SKM-1 (cell line): ENCODE results near the gene GALR3.

Experiments used
- DNase-seq: peaks from one replicate; lab custom pipeline; 2025; ENCODE audit not compliant: unreplicated experiment; lab: John Stamatoyannopoulos, UW

Gene GALR3

DNA sequence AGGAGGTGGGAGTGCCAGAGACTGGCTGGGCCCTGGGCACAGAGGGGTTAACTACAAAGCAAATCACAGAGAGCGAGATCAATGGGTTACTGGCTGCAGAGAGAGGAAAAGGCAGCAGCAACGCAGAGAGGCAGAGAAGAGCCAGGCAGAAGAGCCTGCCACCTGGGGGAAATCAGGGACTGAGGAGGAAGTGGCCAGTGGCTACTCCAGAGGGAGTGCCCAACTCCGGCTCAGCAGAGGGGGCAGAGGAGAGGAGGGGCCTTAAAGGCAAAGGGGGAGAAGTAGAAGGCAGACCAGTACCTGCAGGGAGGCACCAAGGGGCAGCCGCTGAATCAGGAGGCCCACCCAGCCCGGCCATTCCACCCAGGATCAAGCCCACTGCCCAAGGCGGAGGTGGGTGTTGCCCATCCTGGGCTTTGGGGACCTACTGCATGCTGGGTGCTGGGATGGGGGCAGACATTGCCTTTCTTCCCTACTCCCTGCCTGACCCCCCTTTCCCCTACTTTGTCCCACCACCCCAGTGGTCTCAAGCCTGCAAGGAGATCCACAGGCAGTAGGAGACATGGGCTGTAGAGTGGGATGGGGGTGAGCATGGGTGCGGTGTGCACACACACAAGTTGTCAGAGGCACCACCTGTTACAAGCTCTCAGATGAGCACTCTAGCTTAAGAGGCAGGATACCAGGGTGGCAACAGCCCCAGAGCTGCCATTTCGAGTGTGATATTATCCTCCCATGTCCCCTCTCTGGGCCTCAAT lies 926 bp upstream of the GALR3 start:
- DNase-seq: no peak

DNA sequence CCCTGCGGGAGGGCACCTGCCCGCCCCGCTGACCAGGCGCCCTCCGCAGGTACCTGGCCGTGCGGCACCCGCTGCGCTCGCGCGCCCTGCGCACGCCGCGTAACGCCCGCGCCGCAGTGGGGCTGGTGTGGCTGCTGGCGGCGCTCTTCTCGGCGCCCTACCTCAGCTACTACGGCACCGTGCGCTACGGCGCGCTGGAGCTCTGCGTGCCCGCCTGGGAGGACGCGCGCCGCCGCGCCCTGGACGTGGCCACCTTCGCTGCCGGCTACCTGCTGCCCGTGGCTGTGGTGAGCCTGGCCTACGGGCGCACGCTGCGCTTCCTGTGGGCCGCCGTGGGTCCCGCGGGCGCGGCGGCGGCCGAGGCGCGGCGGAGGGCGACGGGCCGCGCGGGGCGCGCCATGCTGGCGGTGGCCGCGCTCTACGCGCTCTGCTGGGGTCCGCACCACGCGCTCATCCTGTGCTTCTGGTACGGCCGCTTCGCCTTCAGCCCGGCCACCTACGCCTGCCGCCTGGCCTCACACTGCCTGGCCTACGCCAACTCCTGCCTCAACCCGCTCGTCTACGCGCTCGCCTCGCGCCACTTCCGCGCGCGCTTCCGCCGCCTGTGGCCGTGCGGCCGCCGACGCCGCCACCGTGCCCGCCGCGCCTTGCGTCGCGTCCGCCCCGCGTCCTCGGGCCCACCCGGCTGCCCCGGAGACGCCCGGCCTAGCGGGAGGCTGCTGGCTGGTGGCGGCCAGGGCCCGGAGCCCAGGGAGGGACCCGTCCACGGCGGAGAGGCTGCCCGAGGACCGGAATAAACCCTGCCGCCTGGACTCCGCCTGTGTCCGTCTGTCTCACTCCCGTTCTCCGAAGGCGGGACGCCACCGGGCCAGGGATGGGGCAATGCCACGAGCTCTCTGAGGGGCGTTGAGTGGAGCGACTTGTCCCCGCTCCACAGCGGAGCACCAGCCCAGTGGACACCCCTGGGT lies 1.8 kb downstream of the GALR3 start:
- no peak for DNase-seq

DNA sequence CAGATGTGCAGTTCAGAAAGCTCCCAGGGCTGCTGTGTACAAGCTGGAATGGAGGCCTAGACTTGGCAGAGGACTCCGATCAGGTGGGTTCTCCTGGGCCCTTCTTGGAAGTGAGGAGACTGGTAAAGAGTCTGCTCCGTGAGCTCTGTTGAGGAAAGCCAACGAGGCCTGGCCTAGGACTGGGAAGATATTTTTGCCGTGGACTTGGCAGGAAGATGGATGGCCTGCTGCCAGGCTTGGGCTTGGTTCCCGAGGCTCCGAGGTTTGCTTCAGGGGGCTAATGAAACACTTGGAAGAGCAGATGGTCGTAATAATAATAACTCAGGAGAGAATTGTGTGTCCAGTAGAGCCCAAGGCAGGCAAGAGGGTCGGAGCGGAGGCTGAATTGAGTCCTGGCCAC lies 3.9 kb downstream of the GALR3 start:
- DNase-seq: no peak

DNA sequence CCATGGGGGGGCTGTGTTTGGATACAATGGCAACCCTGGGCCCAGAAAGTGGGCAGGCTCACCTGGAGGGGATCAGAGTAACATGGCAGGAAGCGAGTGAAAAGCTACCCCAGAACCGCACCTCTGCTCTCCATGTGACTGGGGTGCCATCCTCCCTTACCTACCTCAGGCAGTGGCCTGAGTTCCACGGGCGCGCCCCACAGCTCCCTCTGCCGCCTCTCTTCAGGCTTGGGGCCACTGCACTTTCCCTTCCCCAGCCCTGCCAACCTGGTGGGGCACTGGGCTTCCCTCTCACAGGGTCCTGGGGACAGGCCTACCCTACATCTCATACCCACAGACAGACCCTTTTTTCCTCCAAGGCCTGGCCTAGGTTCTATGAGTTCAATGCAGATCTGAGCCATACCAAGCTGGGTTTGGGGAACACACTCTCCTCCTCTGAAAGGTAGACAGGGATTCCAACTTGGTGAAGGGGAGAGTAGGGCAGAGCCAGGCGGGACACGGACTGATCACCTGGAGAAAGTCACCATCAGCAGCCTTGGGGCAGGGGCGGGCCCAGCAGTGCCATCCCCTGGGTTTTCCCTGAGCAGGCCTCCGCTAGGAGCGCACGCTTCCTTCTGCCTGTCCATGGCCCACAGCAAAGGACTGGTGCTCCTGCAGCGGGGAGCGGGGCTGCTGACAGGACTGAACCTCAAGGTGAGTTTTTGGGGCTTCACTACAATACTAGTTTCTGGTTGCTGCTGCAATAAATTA lies 7.1 kb downstream of the GALR3 start:
- DNase-seq: no peak

DNA sequence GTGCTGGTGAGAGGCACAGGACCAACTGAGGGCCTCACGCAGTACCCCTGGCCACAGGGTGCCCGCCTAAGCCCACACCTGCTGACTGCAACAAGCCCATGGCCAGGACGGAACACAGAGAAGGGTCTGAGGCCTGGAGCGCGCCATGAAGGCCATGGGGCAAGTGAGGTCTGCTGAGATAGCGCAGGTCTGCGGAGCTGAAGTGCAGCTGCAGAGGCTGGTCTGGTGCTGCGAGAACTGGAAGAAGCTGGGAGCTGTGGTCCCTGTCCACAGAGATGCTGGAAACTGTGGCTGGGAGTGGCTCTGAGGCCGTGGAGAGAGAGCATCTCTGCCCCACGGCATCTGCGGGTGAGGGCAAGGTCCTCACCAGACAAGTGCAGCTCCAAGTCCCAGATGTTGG lies 8.3 kb downstream of the GALR3 start:
- no peak for DNase-seq

DNA sequence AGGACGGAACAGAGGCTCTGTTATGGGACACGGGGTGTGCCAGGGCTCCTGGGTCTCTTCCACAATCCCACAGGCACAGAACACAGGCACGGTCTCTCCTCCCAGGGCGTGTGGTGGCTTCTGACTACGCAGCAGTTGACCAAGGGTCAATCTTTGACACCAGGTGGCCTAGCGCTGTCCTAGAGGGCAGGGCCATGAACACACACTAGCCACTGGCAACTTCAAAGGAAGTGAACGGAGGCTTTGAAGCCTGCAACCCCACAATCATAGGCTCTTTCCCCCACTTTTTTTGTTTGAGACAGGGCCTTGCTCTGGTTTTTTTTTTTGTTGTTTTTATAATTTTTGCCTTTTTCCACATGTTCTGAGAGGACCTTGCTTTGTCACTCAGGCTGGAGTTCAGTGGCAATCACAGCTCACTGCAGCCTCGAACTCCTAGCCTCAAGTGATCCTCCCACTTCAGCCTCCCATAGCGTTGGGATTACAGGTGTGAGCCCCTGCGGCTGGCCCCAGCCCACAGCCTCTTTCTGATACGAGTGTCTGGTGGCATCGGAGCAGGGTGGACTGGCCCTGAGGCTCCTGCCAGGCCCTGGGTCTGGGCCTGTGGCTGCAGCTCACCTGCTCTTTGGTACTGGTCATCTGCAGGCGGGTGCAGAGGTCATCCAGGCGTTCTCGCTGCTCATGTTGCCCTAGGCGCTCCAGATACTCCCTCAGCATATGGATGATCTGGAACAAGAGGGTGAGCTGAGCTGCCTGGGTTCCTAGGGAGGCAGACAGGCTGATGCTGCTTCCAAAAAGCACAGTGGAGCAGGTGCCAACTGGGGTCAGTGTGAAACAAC lies 9.1 kb downstream of the GALR3 start:
- DNase-seq: no peak

DNA sequence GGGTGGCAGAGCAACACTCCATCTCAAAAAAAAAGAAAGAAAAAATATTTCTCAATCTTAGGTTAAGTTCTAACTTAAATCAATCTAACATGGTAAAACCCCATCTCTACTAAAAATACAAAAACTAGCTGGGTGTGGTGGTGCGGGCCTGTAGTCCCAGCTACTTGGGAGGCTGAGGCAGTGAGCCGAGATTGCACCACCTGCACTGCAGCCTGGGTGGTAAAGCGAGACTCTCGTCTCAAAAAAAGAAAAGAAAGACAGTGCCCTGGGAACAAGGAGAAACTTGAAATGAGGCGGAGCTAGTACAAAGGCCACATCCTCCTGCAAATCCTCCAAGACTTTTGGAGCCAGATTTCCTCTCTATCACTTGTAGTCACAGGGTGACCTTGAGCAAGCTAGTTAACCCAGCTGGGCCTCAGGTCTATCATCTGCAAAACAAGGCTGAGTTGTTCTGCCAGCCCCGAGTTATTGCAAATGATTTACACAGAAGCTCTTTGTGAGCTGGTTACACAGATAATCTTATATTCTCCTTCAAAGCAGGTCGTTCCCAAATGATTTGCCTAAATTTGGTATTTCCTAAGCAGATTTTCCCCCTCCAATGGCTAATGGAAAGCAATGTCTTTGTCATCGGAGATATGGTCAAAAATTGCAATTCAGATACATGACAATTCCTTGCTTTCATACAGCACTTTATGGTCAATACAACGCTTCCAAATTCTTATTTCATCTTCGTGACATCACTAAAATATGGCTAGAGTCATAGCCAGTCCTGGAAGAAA lies 19.0 kb downstream of the GALR3 start:
- DNase-seq: no peak

DNA sequence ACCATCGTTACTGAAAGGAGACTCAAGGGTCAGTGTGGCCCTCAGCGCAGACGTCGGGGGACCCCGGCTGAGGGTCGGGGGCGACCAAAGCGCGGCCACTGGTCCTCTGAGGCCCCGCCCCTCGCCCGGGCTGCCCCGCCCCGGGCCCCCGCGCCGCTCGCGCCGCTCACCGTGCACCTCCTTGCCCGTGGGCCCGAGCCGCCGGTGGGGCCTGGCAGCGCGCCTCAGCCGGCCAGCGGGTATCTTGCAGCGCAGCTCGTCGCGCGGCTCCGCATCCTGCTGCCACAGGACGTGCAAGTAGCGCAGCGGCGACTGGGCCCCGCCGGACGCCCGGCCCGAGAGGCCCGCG lies 20.5 kb downstream of the GALR3 start:
- DNase-seq: no peak

DNA sequence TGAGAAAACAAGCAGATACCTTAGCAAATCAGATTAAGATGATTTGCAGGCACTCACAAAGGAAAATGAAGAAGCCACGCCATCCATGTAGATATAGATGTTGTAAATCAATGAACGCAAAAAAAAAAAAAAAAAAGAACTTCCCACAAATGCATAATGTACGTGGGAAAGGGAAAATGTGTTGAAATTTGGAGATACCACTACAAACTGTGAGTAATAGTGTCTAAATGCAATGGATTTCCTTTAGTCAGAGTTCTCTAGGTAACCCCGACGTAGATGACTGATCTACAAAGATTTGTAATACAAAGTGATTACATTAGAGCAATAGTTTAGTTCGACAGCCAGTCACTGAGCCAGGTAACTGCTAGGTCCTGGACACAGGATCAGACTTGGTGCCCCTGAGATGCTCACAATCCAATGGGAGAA lies 21.7 kb downstream of the GALR3 start:
- no peak for DNase-seq

DNA sequence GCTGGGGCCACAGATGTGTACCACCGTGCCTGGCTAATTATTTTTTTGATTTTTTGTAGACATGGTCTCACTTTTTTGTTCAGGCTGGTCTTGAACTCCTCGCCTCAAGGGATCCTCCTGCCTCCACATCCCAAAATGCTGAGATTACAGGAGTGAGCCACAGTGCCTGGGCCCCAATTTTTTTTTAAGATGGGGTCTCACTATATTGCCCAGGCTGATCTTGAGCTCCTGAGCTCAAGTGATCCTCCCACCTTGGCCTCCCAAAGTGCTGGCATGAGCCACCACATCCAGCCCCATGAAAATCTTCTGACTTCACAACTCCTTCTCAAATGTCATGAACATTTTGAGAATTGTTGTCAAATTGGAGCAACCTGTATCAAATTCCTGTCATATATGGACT lies 23.3 kb downstream of the GALR3 start:
- no peak for DNase-seq

DNA sequence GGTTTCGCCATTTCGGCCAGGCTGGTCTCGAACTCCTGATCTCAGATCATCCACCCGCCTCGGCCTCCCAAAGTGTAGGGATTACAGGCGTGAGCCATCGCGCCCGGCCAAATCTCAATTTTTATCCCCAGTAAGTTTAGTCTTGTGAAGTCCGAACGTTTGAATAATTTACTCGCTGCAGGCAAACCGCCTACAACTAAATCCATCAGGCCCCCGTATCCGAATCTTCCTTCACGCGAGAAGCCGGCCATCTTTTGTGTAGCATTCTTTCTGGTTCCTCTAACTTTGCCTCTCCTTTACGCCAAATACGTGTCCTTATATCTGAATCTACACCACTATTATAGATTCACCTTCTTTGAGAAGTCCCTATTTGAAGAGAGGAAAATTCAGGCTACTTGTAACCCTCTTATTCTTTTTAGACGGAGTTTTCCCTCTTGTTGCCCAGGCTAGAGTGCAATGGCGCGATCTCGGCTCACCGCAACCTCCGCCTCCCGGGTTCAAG lies 25.5 kb downstream of the GALR3 start:
- no peak for DNase-seq

DNA sequence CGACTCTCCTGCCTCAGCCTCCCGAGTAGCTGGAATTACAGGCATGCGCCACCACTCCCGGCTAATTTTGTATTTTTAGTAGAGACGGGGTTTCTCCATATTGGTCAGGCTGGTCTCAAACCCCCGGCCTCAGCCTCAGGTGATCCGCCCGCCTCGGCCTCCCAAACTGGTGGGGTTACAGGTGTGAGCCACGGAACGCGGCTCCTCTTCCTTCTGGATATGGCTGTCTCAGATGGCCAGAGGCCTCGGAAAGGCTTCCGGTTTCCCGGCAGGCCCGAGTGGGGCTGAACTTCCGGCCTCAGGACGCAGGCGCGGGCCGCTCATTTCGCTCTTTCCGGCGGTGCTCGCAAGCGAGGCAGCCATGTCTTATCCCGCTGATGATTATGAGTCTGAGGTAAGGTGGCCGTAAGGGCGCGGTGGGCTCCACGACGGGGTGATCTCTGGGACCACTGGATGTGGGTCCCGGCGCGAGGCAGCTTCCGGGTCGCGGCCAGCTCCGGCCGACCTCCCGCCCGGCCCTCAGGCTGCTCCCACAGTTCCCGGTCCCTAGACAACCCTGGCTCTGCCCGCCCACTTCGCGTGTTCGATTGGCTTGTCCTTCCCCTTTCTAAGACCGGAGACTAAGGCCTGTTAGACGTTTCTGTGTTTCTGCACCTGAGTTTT lies 26.0 kb downstream of the GALR3 start, which contains the start of gene EIF3L:
EIF3L (plus strand) TSS at position 331 of the 663 bp plus-strand sequence; CDS start at position 362, 31 bp downstream.
- peak; percentile 77 for DNase-seq

DNA sequence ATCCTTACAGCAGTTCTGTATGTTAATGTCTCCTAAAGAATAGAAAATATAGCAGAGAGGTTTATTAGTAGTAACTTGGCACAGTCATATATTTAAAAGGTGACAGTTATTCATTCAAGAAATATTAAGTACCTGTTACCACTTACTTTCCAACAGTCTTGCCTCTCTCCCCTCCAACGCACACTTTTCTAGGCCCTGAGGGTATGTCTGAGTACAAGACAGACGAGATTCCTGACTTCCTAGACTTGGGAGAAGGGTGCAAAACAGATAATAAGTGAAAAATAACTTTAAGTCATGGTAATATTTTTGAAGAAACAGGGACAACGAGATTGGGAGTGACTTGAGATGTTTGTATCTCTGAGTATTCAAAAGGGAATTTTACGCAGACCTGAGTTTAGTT lies 27.6 kb downstream of the GALR3 start:
- no peak for DNase-seq

DNA sequence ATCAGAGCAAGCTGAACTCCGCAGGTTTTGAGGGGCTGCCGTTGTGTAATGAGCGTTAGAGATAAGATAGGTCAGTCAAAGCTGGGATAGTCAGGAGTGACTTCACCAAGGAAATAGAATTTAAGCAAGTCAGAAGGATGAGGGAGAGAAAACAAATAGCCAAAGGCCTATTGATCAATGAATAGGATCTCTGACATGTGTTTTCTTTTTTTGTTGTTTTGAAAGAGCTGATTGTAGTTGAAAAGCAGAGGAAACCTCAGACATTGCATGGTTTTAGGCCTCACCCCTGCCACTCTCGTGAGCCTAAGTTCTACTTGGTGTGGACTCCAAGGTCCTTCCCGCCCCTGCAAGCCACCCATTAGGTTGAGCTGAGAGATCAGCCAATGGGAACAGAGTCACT lies 29.2 kb downstream of the GALR3 start:
- no peak for DNase-seq

DNA sequence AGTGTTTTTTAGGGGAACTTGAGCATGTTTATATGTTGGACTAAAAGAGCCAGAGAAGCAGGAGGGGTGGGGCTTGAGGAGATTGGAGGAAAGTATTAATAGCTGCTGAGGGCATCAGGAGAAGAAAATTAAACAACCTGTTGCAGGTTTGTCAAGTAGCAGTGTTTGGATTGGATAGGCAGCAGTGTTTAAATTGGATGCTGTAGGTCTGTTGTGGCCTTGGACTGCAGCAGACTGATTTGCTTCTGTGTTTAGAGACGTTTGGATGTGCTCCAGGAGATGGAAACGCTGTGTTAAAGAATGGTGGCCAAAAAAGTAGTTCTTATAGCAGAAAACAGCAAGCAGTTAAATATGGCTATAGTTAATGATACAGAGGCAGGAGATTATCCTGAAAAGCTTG lies 31.8 kb downstream of the GALR3 start:
- no peak for DNase-seq

DNA sequence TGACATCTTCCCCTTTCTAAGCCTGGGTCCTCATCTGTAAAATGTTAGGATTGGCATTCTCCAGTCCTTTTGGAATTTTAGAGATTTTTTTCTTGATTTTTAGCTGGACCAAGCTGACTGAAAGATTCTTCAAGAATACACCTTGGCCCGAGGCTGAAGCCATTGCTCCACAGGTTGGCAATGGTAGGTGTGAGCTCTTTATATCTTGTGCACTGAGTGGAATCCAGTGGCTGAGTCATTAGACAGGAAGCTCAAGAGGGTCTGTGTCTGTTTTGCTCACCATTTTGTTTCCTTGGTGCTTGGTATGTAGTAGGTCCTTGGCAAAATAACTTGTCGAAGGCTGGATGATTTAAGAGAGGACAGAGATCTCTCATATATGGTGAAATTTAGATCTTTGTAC lies 32.3 kb downstream of the GALR3 start:
- DNase-seq: no peak

DNA sequence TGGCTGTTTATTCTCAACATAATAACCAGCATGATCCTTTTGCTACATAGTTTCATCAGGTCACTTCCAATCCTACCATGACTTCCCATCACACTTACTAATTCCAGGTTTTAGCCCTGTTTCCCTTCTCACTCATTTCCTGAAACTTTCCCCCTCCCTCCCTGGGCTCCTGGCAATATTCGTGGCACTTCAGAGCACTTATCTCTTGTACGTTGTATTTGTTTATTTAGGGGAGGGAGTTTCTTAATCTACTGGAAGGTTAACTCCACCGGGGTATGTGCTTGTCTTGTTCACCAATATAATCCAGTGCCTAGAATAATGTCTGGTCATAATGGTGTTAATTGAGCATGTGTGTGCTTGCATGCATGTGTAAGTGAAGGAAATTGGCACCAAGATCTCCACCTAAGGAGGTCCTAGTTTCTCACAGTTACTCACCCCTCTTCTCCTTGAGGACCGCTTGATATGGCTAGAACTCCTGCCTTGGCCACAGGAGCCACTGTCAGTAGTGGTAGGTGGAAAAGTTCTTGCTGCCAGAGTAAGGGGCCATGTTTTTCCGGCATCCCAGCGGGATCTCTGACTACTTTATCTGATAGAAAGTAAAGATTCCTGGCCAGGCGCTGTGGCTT lies 37.7 kb downstream of the GALR3 start:
- no peak for DNase-seq

DNA sequence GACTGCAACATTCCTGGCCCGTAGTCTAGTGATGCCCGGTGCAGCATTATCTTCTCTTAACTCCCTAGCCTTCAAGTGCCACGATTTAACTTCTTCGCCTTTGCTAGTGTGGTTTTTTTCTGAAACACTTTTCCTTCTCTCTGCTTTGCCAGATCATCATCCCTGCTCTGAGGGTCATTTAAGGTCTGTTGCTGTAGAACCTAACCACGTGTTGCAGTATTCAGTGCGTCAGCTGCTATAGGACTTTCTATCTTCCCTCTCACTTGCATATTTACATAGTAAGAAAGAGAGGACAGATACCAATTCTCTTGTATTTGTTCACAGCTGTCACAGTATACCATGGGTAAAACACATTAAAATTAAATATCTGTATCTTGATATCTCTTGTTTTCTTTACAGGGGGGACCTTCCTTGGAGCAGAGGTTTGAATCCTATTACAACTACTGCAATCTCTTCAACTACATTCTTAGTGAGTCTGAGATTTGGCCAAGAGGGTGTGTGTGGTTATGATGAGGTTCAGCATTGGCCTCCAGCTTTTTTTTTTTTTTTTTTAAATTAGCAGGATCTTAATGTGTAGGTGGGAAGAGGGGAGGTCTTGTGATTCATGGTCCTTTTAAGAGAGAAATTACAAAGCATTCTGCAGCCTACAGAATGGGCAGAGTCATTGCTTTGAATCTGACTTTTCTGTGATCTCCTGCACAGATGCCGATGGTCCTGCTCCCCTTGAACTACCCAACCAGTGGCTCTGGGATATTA lies 39.6 kb downstream of the GALR3 start:
- no peak for DNase-seq
